K562 (cell line): ENCODE results near the gene ZBTB46. TPM values are rescaled to one million over a fixed set of nuclear protein-coding genes. Genes with fewer than 3 reads are reported as not detected.

Source experiments
- ARID1B ChIP-seq: fragments of 450-650 bp; IDR thresholded peaks from 2 replicates; pipeline ENCODE4 v1.6.1; 2016; ENCODE audit warnings: antibody characterized with exemption, mild to moderate bottlenecking, inconsistent platforms
- BCL6 ChIP-seq: fragments of 250-450 bp; sonication (Bioruptor Pico); IDR thresholded peaks from 2 replicates; pipeline ENCODE4 v1.4.0; 2020
- CREB3 ChIP-seq: fragments of 450-650 bp; conservative IDR thresholded peaks from 2 replicates; pipeline ENCODE4 v1.6.1; 2016; ENCODE audit warnings: missing genetic modification characterization, low read depth, mild to moderate bottlenecking, missing compliant biosample characterization, moderate library complexity
- EWSR1 ChIP-seq: fragments of 450-650 bp; IDR thresholded peaks from 2 replicates; pipeline ENCODE4 v1.6.1; 2018; ENCODE audit warnings: borderline replicate concordance, mild to moderate bottlenecking, low read depth, moderate library complexity; ENCODE audit not compliant: partially characterized antibody
- FOXK1 ChIP-seq: sonication (generic); formaldehyde crosslinking; IDR thresholded peaks from 2 replicates; pipeline ENCODE4 v1.8.0; 2022; ENCODE audit warnings: missing genetic modification reagents, mild to moderate bottlenecking, borderline replicate concordance
- GABPB1 ChIP-seq: sonication (generic); formaldehyde crosslinking; IDR thresholded peaks from 2 replicates; pipeline ENCODE4 v1.8.0; 2022; ENCODE audit warnings: mild to moderate bottlenecking, missing genetic modification reagents
- HDAC3 ChIP-seq: fragments of 450-650 bp; IDR thresholded peaks from 2 replicates; pipeline ENCODE4 v1.6.1; 2018; ENCODE audit warnings: borderline replicate concordance, mild to moderate bottlenecking, moderate library complexity; ENCODE audit not compliant: partially characterized antibody
- HMG20B ChIP-seq: fragments of 250-450 bp; sonication (Bioruptor Pico); IDR thresholded peaks from 2 replicates; pipeline ENCODE4 v1.5.0; 2021; ENCODE audit warnings: mild to moderate bottlenecking
- IRF9 ChIP-seq: fragments of 450-650 bp; IDR thresholded peaks from 2 replicates; pipeline ENCODE4 v1.6.1; 2016; ENCODE audit warnings: missing biosample characterization, missing genetic modification characterization
- MCM5 ChIP-seq: fragments of 450-650 bp; IDR thresholded peaks from 2 replicates; pipeline ENCODE4 v1.6.1; 2016; ENCODE audit warnings: low read depth
- MEF2D ChIP-seq: conservative IDR thresholded peaks from 2 replicates; pipeline ENCODE4 v1.6.1; 2016; ENCODE audit warnings: low read depth, missing genetic modification characterization, missing compliant biosample characterization
- NFE2L1 ChIP-seq: fragments of 450-650 bp; IDR thresholded peaks from 2 replicates; pipeline ENCODE4 v1.6.1; 2016; ENCODE audit warnings: missing genetic modification characterization, low read depth, mild to moderate bottlenecking, missing compliant biosample characterization, moderate library complexity, borderline replicate concordance
- NFIC ChIP-seq: fragments of 450-650 bp; IDR thresholded peaks from 2 replicates; pipeline ENCODE4 v1.6.1; 2017; ENCODE audit warnings: mild to moderate bottlenecking, inconsistent platforms
- OTX1 ChIP-seq: fragments of 450-650 bp; formaldehyde crosslinking; IDR thresholded peaks from 2 replicates; pipeline ENCODE4 v1.4.0; 2022; ENCODE audit warnings: mild to moderate bottlenecking
- SMAD4 ChIP-seq: fragments of 250-450 bp; sonication (Bioruptor Pico); conservative IDR thresholded peaks from 2 replicates; pipeline ENCODE4 v1.8.0; 2021; ENCODE audit warnings: inconsistent platforms, mild to moderate bottlenecking, moderate library complexity
- SRF ChIP-seq, 2 experiments: fragments of 250-450, 450-650 bp in 1 of 2; sonication (Bioruptor Pico) in 1 of 2; sonication (generic) in 1 of 2; formaldehyde crosslinking; IDR thresholded peaks; 2 replicates each; pipeline versions ENCODE4 v1.5.0 to v1.5.1; 2020 to 2022; ENCODE audit warnings: mild to moderate bottlenecking in 1 of 2, missing genetic modification reagents in 1 of 2
- STAT6 ChIP-seq: sonication (generic); formaldehyde crosslinking; IDR thresholded peaks from 2 replicates; pipeline ENCODE4 v1.8.1; 2023; ENCODE audit warnings: mild to moderate bottlenecking, missing genetic modification reagents
- TEAD2 ChIP-seq: fragments of 450-650 bp; IDR thresholded peaks from 2 replicates; pipeline ENCODE4 v1.6.1; 2016; ENCODE audit warnings: missing genetic modification characterization, control low read depth, missing compliant biosample characterization
- U2AF2 ChIP-seq: fragments of 200-400 bp; formaldehyde crosslinking; optimal IDR thresholded peaks from 2 replicates; pipeline ENCODE3; 2017; ENCODE audit warnings: low read depth, mild to moderate bottlenecking, low read length
- USF1 ChIP-seq: sonication (generic); formaldehyde crosslinking; IDR thresholded peaks from 2 replicates; pipeline ENCODE4 v1.9.0; 2022; ENCODE audit warnings: mild to moderate bottlenecking, missing genetic modification reagents
- ZFPM2 ChIP-seq: fragments of 250-450 bp; sonication (Bioruptor Pico); IDR thresholded peaks from 2 replicates; pipeline ENCODE4 v1.5.1; 2022; ENCODE audit warnings: mild to moderate bottlenecking
- polyA plus RNA-seq, 8 experiments: library from polyadenylated mRNA; depleted of rRNA in 4 of 8; stranded (reverse) in 5 of 8; unstranded in 3 of 8; fragments of >200 nt; fragmentation: Nextera tagmentation in 2 of 8; fragmentation: Illumina TruSeq in 1 of 8; extraction: Ambion mirVana in 2 of 8; extraction: Trizol in 1 of 8; gene quantifications; 2 replicates each; pipeline versions ENCODE4 v1.2.1 to v1.2.3, GENCODE V29; 2011 to 2014; ENCODE audit warnings: inconsistent platforms in 1 of 8, missing spikeins in 1 of 8
- total RNA-seq, 7 experiments: library from RNA; depleted of rRNA in 6 of 7; stranded (reverse); fragments of >200 nt in 6 of 7; fragmentation: Illumina TruSeq in 2 of 7; extraction: Trizol in 2 of 7; gene quantifications; 2 replicates each; pipeline versions ENCODE4 v1.2.1 to v1.2.3, GENCODE V29; 2011 to 2021; ENCODE audit warnings: low replicate concordance in 1 of 7

Gene ZBTB46
- total and polyA plus RNA-seq, 9 of the 15 experiments (the other 6 are each of a cell fraction or from before 2014, with no cell fraction given): 0.29 to 4.1 (median 1.1) TPM

- no peak for TF ChIP-seq HDAC3
- TF ChIP-seq FOXK1 (CRISPR knock-in tag): 0 out of 2 replicates have a peak, but pooled peaks have one; percentile 56
- no peak for TF ChIP-seq MCM5
- TF ChIP-seq TEAD2 (tag): no peak
- TF ChIP-seq USF1 (CRISPR knock-in tag): peak; percentile 97
- TF ChIP-seq CREB3 (tag): no peak
- peak; percentile 97 for TF ChIP-seq GABPB1
- TF ChIP-seq SRF (CRISPR knock-in tag; IDR thresholded peaks at IDR 0.05): peak in 1 of 2 experiments; percentile 28; a peak in 1 of 4 replicates
- TF ChIP-seq SMAD4 (CRISPR knock-in tag): peak; percentile 42; the same call in 1 of the 2 replicates
- TF ChIP-seq ZFPM2 (CRISPR knock-in tag): no peak
- no peak for TF ChIP-seq STAT6 (CRISPR knock-in tag)
- TF ChIP-seq EWSR1: no peak
- no peak for TF ChIP-seq BCL6 (CRISPR knock-in tag)
- peak; percentile 32; the same call in 1 of the 2 replicates for TF ChIP-seq NFIC
- no peak for TF ChIP-seq OTX1 (CRISPR knock-in tag)
- TF ChIP-seq U2AF2: no peak
- no peak for TF ChIP-seq MEF2D (tag)
- TF ChIP-seq HMG20B (CRISPR knock-in tag): no peak
- no peak for TF ChIP-seq NFE2L1 (tag)
- TF ChIP-seq ARID1B: no peak
- TF ChIP-seq IRF9 (tag): no peak
Observed at GRCh38 chr20:63864978-63865640, 34.0 kb upstream of the ZBTB46 start, which contains the start of gene TPD52L2 (continued).
